Measurements from ENCODE around the gene SRD5A3.
"Not testable (repeated sequence)": the region's sequence is repeated elsewhere in the genome, so short reads cannot be mapped to it uniquely, and the experiment has no call there.

SRD5A3 gene

GRCh38 chr4:55348466-55348865 lies 2.4 kb downstream of the SRD5A3 start:
- H3K27me3 ChIP-seq (ENCODE audit: control insufficient read depth, insufficient read depth, low read length): no peaks in the 10 kb centered on the region
- H3K4me1 ChIP-seq (ENCODE audit: control insufficient read depth, low read depth, low read length): peaks cover 5% of the 10 kb centered on the region
- H3K9me3 ChIP-seq (ENCODE audit: control insufficient read depth, low read depth, low read length): no peaks in the 10 kb centered on the region
- H3K9ac ChIP-seq (ENCODE audit: low read length): no peak overlapping the region
- H3K27ac ChIP-seq (ENCODE audit: low read length): no peak overlapping the region
- H3K36me3 ChIP-seq (ENCODE audit: control insufficient read depth, low read depth, low read length): no peaks in the 10 kb centered on the region
- no peak overlapping the region for H3K4me3 ChIP-seq (ENCODE audit: low read length)

- H3K9ac ChIP-seq (ENCODE audit: low read length); H3K4me1 ChIP-seq (ENCODE audit: control insufficient read depth, low read depth, low read length): not testable (repeated sequence)
These were observed 4.8 kb downstream of the SRD5A3 start for GRCh38 chr4:55350870-55351269.

GRCh38 chr4:55351824-55352223 lies 5.8 kb downstream of the SRD5A3 start:
- H3K4me3 ChIP-seq (ENCODE audit: low read length): no peak overlapping the region
- H3K4me1 ChIP-seq (ENCODE audit: control insufficient read depth, low read depth, low read length): peaks cover 5% of the 10 kb centered on the region
- no peaks in the 10 kb centered on the region for H3K27me3 ChIP-seq (ENCODE audit: control insufficient read depth, insufficient read depth, low read length)
- H3K36me3 ChIP-seq (ENCODE audit: control insufficient read depth, low read depth, low read length): no peaks in the 10 kb centered on the region
- H3K9ac ChIP-seq (ENCODE audit: low read length): no peak overlapping the region
- no peaks in the 10 kb centered on the region for H3K9me3 ChIP-seq (ENCODE audit: control insufficient read depth, low read depth, low read length)
- H3K27ac ChIP-seq (ENCODE audit: low read length): no peak overlapping the region

More at GRCh38 chr4:55350870-55351269, 4.8 kb downstream of the SRD5A3 start:
- H3K27ac ChIP-seq (ENCODE audit: low read length); H3K36me3 ChIP-seq (ENCODE audit: control insufficient read depth, low read depth, low read length); H3K9me3 ChIP-seq (ENCODE audit: control insufficient read depth, low read depth, low read length); H3K4me3 ChIP-seq (ENCODE audit: low read length); H3K27me3 ChIP-seq (ENCODE audit: control insufficient read depth, insufficient read depth, low read length): not testable (repeated sequence)

- Histone ChIP-seq H3K4me1 (ENCODE audit: control insufficient read depth, low read depth, low read length) (no peaks in the 10 kb centered on the region), H3K27ac (ENCODE audit: low read length) (no peak overlapping the region), H3K9ac (ENCODE audit: low read length) (no peak overlapping the region), H3K27me3 (ENCODE audit: control insufficient read depth, insufficient read depth, low read length) (no peaks in the 10 kb centered on the region), H3K9me3 (ENCODE audit: control insufficient read depth, low read depth, low read length) (no peaks in the 10 kb centered on the region), H3K36me3 (ENCODE audit: control insufficient read depth, low read depth, low read length) (no peaks in the 10 kb centered on the region), H3K4me3 (ENCODE audit: low read length) (no peak overlapping the region)
These were observed 6.7 kb downstream of the SRD5A3 start for GRCh38 chr4:55352726-55353125.

- H3K4me1 ChIP-seq (ENCODE audit: control insufficient read depth, low read depth, low read length); H3K27me3 ChIP-seq (ENCODE audit: control insufficient read depth, insufficient read depth, low read length); H3K4me3 ChIP-seq (ENCODE audit: low read length); H3K9ac ChIP-seq (ENCODE audit: low read length); H3K9me3 ChIP-seq (ENCODE audit: control insufficient read depth, low read depth, low read length); H3K36me3 ChIP-seq (ENCODE audit: control insufficient read depth, low read depth, low read length); H3K27ac ChIP-seq (ENCODE audit: low read length): not testable (repeated sequence)
These were observed 7.2 kb downstream of the SRD5A3 start for GRCh38 chr4:55353228-55353747.

GRCh38 chr4:55354648-55355047 lies 8.6 kb downstream of the SRD5A3 start:
- Histone ChIP-seq H3K27ac (ENCODE audit: low read length) (no peak overlapping the region), H3K27me3 (ENCODE audit: control insufficient read depth, insufficient read depth, low read length) (no peaks in the 10 kb centered on the region), H3K9ac (ENCODE audit: low read length) (no peak overlapping the region), H3K36me3 (ENCODE audit: control insufficient read depth, low read depth, low read length) (peaks cover 3% of the 10 kb centered on the region), H3K9me3 (ENCODE audit: control insufficient read depth, low read depth, low read length) (no peaks in the 10 kb centered on the region), H3K4me1 (ENCODE audit: control insufficient read depth, low read depth, low read length) (no peaks in the 10 kb centered on the region), H3K4me3 (ENCODE audit: low read length) (no peak overlapping the region)

- Histone ChIP-seq H3K36me3 (ENCODE audit: control insufficient read depth, low read depth, low read length) (peaks cover 3% of the 10 kb centered on the region), H3K27ac (ENCODE audit: low read length) (no peak overlapping the region), H3K9me3 (ENCODE audit: control insufficient read depth, low read depth, low read length) (no peaks in the 10 kb centered on the region), H3K4me3 (ENCODE audit: low read length) (no peak overlapping the region), H3K9ac (ENCODE audit: low read length) (no peak overlapping the region), H3K4me1 (ENCODE audit: control insufficient read depth, low read depth, low read length) (no peaks in the 10 kb centered on the region), H3K27me3 (ENCODE audit: control insufficient read depth, insufficient read depth, low read length) (no peaks in the 10 kb centered on the region)
These were observed 9.5 kb downstream of the SRD5A3 start for GRCh38 chr4:55355555-55355954.

- Histone ChIP-seq H3K9ac (ENCODE audit: low read length) (no peak overlapping the region), H3K4me1 (ENCODE audit: control insufficient read depth, low read depth, low read length) (no peaks in the 10 kb centered on the region), H3K27me3 (ENCODE audit: control insufficient read depth, insufficient read depth, low read length) (no peaks in the 10 kb centered on the region), H3K4me3 (ENCODE audit: low read length) (no peak overlapping the region), H3K36me3 (ENCODE audit: control insufficient read depth, low read depth, low read length) (peaks cover 3% of the 10 kb centered on the region), H3K9me3 (ENCODE audit: control insufficient read depth, low read depth, low read length) (no peaks in the 10 kb centered on the region), H3K27ac (ENCODE audit: low read length) (no peak overlapping the region)
These were observed 11.0 kb downstream of the SRD5A3 start for GRCh38 chr4:55356991-55357461.

- Histone ChIP-seq H3K4me1 (ENCODE audit: control insufficient read depth, low read depth, low read length) (no peaks in the 10 kb centered on the region), H3K4me3 (ENCODE audit: low read length) (no peak overlapping the region), H3K36me3 (ENCODE audit: control insufficient read depth, low read depth, low read length) (peaks cover 3% of the 10 kb centered on the region), H3K9me3 (ENCODE audit: control insufficient read depth, low read depth, low read length) (no peaks in the 10 kb centered on the region), H3K27ac (ENCODE audit: low read length) (no peak overlapping the region), H3K9ac (ENCODE audit: low read length) (no peak overlapping the region), H3K27me3 (ENCODE audit: control insufficient read depth, insufficient read depth, low read length) (no peaks in the 10 kb centered on the region)
These were observed 12.2 kb downstream of the SRD5A3 start for GRCh38 chr4:55358246-55358645.

- H3K9ac ChIP-seq (ENCODE audit: low read length): no peak overlapping the region
- H3K9me3 ChIP-seq (ENCODE audit: control insufficient read depth, low read depth, low read length): no peaks in the 10 kb centered on the region
- peaks cover 3% of the 10 kb centered on the region for H3K36me3 ChIP-seq (ENCODE audit: control insufficient read depth, low read depth, low read length)
- H3K27me3 ChIP-seq (ENCODE audit: control insufficient read depth, insufficient read depth, low read length): no peaks in the 10 kb centered on the region
- H3K27ac ChIP-seq (ENCODE audit: low read length): no peak overlapping the region
- no peaks in the 10 kb centered on the region for H3K4me1 ChIP-seq (ENCODE audit: control insufficient read depth, low read depth, low read length)
- H3K4me3 ChIP-seq (ENCODE audit: low read length): no peak overlapping the region
These were observed 12.6 kb downstream of the SRD5A3 start for GRCh38 chr4:55358668-55359067.

GRCh38 chr4:55359397-55359916 lies 13.4 kb downstream of the SRD5A3 start:
- no peak overlapping the region for H3K4me3 ChIP-seq (ENCODE audit: low read length)
- peaks cover 3% of the 10 kb centered on the region for H3K36me3 ChIP-seq (ENCODE audit: control insufficient read depth, low read depth, low read length)
- no peaks in the 10 kb centered on the region for H3K9me3 ChIP-seq (ENCODE audit: control insufficient read depth, low read depth, low read length)
- H3K4me1 ChIP-seq (ENCODE audit: control insufficient read depth, low read depth, low read length): peaks cover 4% of the 10 kb centered on the region
- H3K27ac ChIP-seq (ENCODE audit: low read length): no peak overlapping the region
- no peak overlapping the region for H3K9ac ChIP-seq (ENCODE audit: low read length)
- no peaks in the 10 kb centered on the region for H3K27me3 ChIP-seq (ENCODE audit: control insufficient read depth, insufficient read depth, low read length)

GRCh38 chr4:55362938-55363337 lies 16.9 kb downstream of the SRD5A3 start:
- H3K9ac ChIP-seq (ENCODE audit: low read length); H3K4me3 ChIP-seq (ENCODE audit: low read length); H3K27me3 ChIP-seq (ENCODE audit: control insufficient read depth, insufficient read depth, low read length); H3K36me3 ChIP-seq (ENCODE audit: control insufficient read depth, low read depth, low read length); H3K9me3 ChIP-seq (ENCODE audit: control insufficient read depth, low read depth, low read length); H3K27ac ChIP-seq (ENCODE audit: low read length): not testable (repeated sequence)
- peaks cover 25% of the 10 kb centered on the region for H3K4me1 ChIP-seq (ENCODE audit: control insufficient read depth, low read depth, low read length)

Measured in iPS-18a (cell line).